ENCODE measurements around the gene SCMH1. TPM values are rescaled to one million over a fixed set of nuclear protein-coding genes. Genes with fewer than 3 reads are reported as not detected.
A peak's percentile ranks its signal among the peaks of the same experiment; 100 is the strongest.

SCMH1 gene
- total RNA-seq, 2 experiments from 2014 or later: 25.1 to 30.3 TPM

- CTCF ChIA-PET: no interaction called here
- Mint-ChIP-seq H3K9me3 (ENCODE audit: insufficient read depth) (no peaks in the 10 kb centered on the region), H3K4me1 (ENCODE audit: low read depth) (peaks cover 29% of the 10 kb centered on the region), H3K36me3 (ENCODE audit: low read depth) (no peaks in the 10 kb centered on the region), H3K4me3 (no peak overlapping the region), H3K27me3 (ENCODE audit: low read depth) (peaks cover 11% of the 10 kb centered on the region), H3K27ac (no peak overlapping the region)
- DNase-seq: no peak
- POLR2A ChIA-PET: no interaction called here
- ATAC-seq: no peak
Measured at GRCh38 chr1:41245659-41246058, 3.6 kb upstream of the SCMH1 start.

GRCh38 chr1:41243079-41243385 is 926 bp upstream of the SCMH1 start:
- CTCF ChIA-PET: no interaction called here
- ATAC-seq (no peak), DNase-seq (no peak)
- POLR2A ChIA-PET: interaction anchor here (1.1 kb wide), 1 partner anchor 263 kb away, joined by 3 read pairs; the partner anchor contains the start of gene CTPS1
- Mint-ChIP-seq H3K27ac (peak overlapping the region; percentile 76), H3K27me3 (ENCODE audit: low read depth) (peaks cover 5% of the 10 kb centered on the region), H3K4me3 (peak overlapping the region; percentile 73), H3K9me3 (ENCODE audit: insufficient read depth) (no peaks in the 10 kb centered on the region), H3K36me3 (ENCODE audit: low read depth) (no peaks in the 10 kb centered on the region), H3K4me1 (ENCODE audit: low read depth) (peaks cover 39% of the 10 kb centered on the region)

GRCh38 chr1:41242342-41243078 is 404 bp upstream of the SCMH1 start:
- peak overlapping the region; percentile 73 for H3K4me3 Mint-ChIP-seq
- H3K36me3 Mint-ChIP-seq (ENCODE audit: low read depth): no peaks in the 10 kb centered on the region
- CTCF ChIA-PET: no interaction called here
- POLR2A ChIA-PET: interaction anchor here (0.6 to 1.1 kb wide), 2 partner anchors 263 kb away, joined by 3 read pairs; partner anchors contain the start of gene CTPS1
- peak; percentile 24 for ATAC-seq
- H3K27ac Mint-ChIP-seq: peak overlapping the region; percentile 76
- H3K9me3 Mint-ChIP-seq (ENCODE audit: insufficient read depth): no peaks in the 10 kb centered on the region
- peaks cover 5% of the 10 kb centered on the region for H3K27me3 Mint-ChIP-seq (ENCODE audit: low read depth)
- peak; percentile 39 for DNase-seq
- peaks cover 39% of the 10 kb centered on the region for H3K4me1 Mint-ChIP-seq (ENCODE audit: low read depth)

- ATAC-seq (peak; percentile 59), DNase-seq (peak; percentile 50)
- Mint-ChIP-seq H3K9me3 (ENCODE audit: insufficient read depth) (no peaks in the 10 kb centered on the region), H3K4me1 (ENCODE audit: low read depth) (peaks cover 39% of the 10 kb centered on the region), H3K36me3 (ENCODE audit: low read depth) (no peaks in the 10 kb centered on the region), H3K27me3 (ENCODE audit: low read depth) (peaks cover 5% of the 10 kb centered on the region), H3K27ac (no peak overlapping the region), H3K4me3 (peak overlapping the region; percentile 75)
- ChIA-PET POLR2A (interaction anchor here (0.6 kb wide), 1 partner anchor 1544 kb away, joined by 3 read pairs; the partner anchor contains the start of gene TMEM269), CTCF (interaction anchor here (1.1 to 1.6 kb wide), 2 partner anchors 119 to 293 kb away, joined by 3 to 4 read pairs; no protein-coding TSS in a partner anchor)
Measured at GRCh38 chr1:41241354-41241748, 755 bp downstream of the SCMH1 start.

- no peaks in the 10 kb centered on the region for H3K9me3 Mint-ChIP-seq (ENCODE audit: insufficient read depth)
- peaks cover 36% of the 10 kb centered on the region for H3K4me1 Mint-ChIP-seq (ENCODE audit: low read depth)
- no peak for DNase-seq
- H3K27ac Mint-ChIP-seq: peak overlapping the region; percentile 69
- peak overlapping the region; percentile 75 for H3K4me3 Mint-ChIP-seq
- no peaks in the 10 kb centered on the region for H3K36me3 Mint-ChIP-seq (ENCODE audit: low read depth)
- no peak for ATAC-seq
- CTCF ChIA-PET: interaction anchor here (1.1 to 1.6 kb wide), 2 partner anchors 118 to 292 kb away, joined by 3 to 4 read pairs; no protein-coding TSS in a partner anchor
- peaks cover 5% of the 10 kb centered on the region for H3K27me3 Mint-ChIP-seq (ENCODE audit: low read depth)
- POLR2A ChIA-PET: no interaction called here
Measured at GRCh38 chr1:41240781-41241353, 1.2 kb downstream of the SCMH1 start.

- DNase-seq: peak; percentile 35
- Mint-ChIP-seq H3K4me1 (ENCODE audit: low read depth) (peaks cover 30% of the 10 kb centered on the region), H3K27me3 (ENCODE audit: low read depth) (peaks cover 2% of the 10 kb centered on the region), H3K27ac (no peak overlapping the region), H3K9me3 (ENCODE audit: insufficient read depth) (no peaks in the 10 kb centered on the region), H3K36me3 (ENCODE audit: low read depth) (no peaks in the 10 kb centered on the region), H3K4me3 (peak overlapping the region; percentile 75)
- ChIA-PET CTCF (interaction anchor here (1.6 kb wide), 1 partner anchor 292 kb away, joined by 3 read pairs; no protein-coding TSS in a partner anchor), POLR2A (interaction anchor here (0.9 kb wide), 1 partner anchor 260 kb away, joined by 4 read pairs; the partner anchor contains the start of gene CTPS1)
- ATAC-seq: peak; percentile 17
Measured at GRCh38 chr1:41239988-41240610, 2.0 kb downstream of the SCMH1 start.

GRCh38 chr1:41238311-41238988 is 3.7 kb downstream of the SCMH1 start:
- Mint-ChIP-seq H3K4me1 (ENCODE audit: low read depth) (peaks cover 22% of the 10 kb centered on the region), H3K27me3 (ENCODE audit: low read depth) (no peaks in the 10 kb centered on the region), H3K27ac (no peak overlapping the region), H3K4me3 (no peak overlapping the region), H3K36me3 (ENCODE audit: low read depth) (no peaks in the 10 kb centered on the region), H3K9me3 (ENCODE audit: insufficient read depth) (no peaks in the 10 kb centered on the region)
- DNase-seq (no peak), ATAC-seq (no peak)
- POLR2A ChIA-PET: no interaction called here
- CTCF ChIA-PET: no interaction called here

- Mint-ChIP-seq H3K9me3 (ENCODE audit: insufficient read depth) (no peaks in the 10 kb centered on the region), H3K27ac (no peak overlapping the region), H3K4me3 (no peak overlapping the region), H3K4me1 (ENCODE audit: low read depth) (peaks cover 14% of the 10 kb centered on the region), H3K27me3 (ENCODE audit: low read depth) (no peaks in the 10 kb centered on the region), H3K36me3 (ENCODE audit: low read depth) (no peaks in the 10 kb centered on the region)
- no peak for DNase-seq
- ChIA-PET CTCF (no interaction called here), POLR2A (no interaction called here)
- ATAC-seq: no peak
Measured at GRCh38 chr1:41236781-41237180, 5.3 kb downstream of the SCMH1 start.

- no peak for ATAC-seq
- Mint-ChIP-seq H3K36me3 (ENCODE audit: low read depth) (no peaks in the 10 kb centered on the region), H3K9me3 (ENCODE audit: insufficient read depth) (no peaks in the 10 kb centered on the region), H3K27me3 (ENCODE audit: low read depth) (no peaks in the 10 kb centered on the region), H3K27ac (no peak overlapping the region), H3K4me1 (ENCODE audit: low read depth) (peaks cover 12% of the 10 kb centered on the region), H3K4me3 (no peak overlapping the region)
- POLR2A ChIA-PET: no interaction called here
- CTCF ChIA-PET: no interaction called here
- DNase-seq: no peak
Measured at GRCh38 chr1:41235893-41236292, 6.2 kb downstream of the SCMH1 start.

- ATAC-seq: no peak
- Mint-ChIP-seq H3K9me3 (ENCODE audit: insufficient read depth) (no peaks in the 10 kb centered on the region), H3K4me1 (ENCODE audit: low read depth) (no peaks in the 10 kb centered on the region), H3K4me3 (no peak overlapping the region), H3K27ac (no peak overlapping the region), H3K36me3 (ENCODE audit: low read depth) (no peaks in the 10 kb centered on the region), H3K27me3 (ENCODE audit: low read depth) (no peaks in the 10 kb centered on the region)
- no peak for DNase-seq
- POLR2A ChIA-PET: no interaction called here
- CTCF ChIA-PET: no interaction called here
Measured at GRCh38 chr1:41233708-41234107, 8.4 kb downstream of the SCMH1 start.

- H3K4me3 Mint-ChIP-seq: no peak overlapping the region
- H3K27ac Mint-ChIP-seq: no peak overlapping the region
- ATAC-seq (no peak), DNase-seq (no peak)
- no peaks in the 10 kb centered on the region for H3K36me3 Mint-ChIP-seq (ENCODE audit: low read depth)
- H3K9me3 Mint-ChIP-seq (ENCODE audit: insufficient read depth): no peaks in the 10 kb centered on the region
- ChIA-PET POLR2A (no interaction called here), CTCF (no interaction called here)
- no peaks in the 10 kb centered on the region for H3K27me3 Mint-ChIP-seq (ENCODE audit: low read depth)
- no peaks in the 10 kb centered on the region for H3K4me1 Mint-ChIP-seq (ENCODE audit: low read depth)
Measured at GRCh38 chr1:41232305-41232704, 9.8 kb downstream of the SCMH1 start.

GRCh38 chr1:41230656-41231055 is 11.4 kb downstream of the SCMH1 start:
- DNase-seq (no peak), ATAC-seq (no peak)
- H3K9me3 Mint-ChIP-seq (ENCODE audit: insufficient read depth): no peaks in the 10 kb centered on the region
- H3K36me3 Mint-ChIP-seq (ENCODE audit: low read depth): no peaks in the 10 kb centered on the region
- POLR2A ChIA-PET: no interaction called here
- no peak overlapping the region for H3K4me3 Mint-ChIP-seq
- no peak overlapping the region for H3K27ac Mint-ChIP-seq
- CTCF ChIA-PET: interaction anchor here (0.6 kb wide), 1 partner anchor 294 kb away, joined by 3 read pairs; no protein-coding TSS in a partner anchor
- H3K27me3 Mint-ChIP-seq (ENCODE audit: low read depth): no peaks in the 10 kb centered on the region
- peaks cover 1% of the 10 kb centered on the region for H3K4me1 Mint-ChIP-seq (ENCODE audit: low read depth)

Measured in activated CD8-positive, alpha-beta T cell treated with anti-CD3 and anti-CD28 coated beads, Interleukin-2, amount 10 ng/mL, durations not matched to agents 7 days and 5 days (primary cell).